Panc1 (cell line): ENCODE measurements around the gene HBB. TPM values are rescaled to one million over a fixed set of nuclear protein-coding genes. Genes with fewer than 3 reads are reported as not detected.

ENCODE experiments used
- ATAC-seq: fragments of 200-7000 bp; cut with Tn5 transposase; 2 replicates; pipeline ENCODE4 v1.9.1; 2020; ENCODE audit warnings: mild to moderate bottlenecking, moderate library complexity
- BruUV-seq: library from RNA; stranded (reverse); fragments of 400-500 nt; replicated peaks from 2 replicates; lab custom pipeline; 2021; lab: Mats Ljungman, UMichigan
- CTCF ChIA-PET: fragments of 300-600 bp; sonication (Branson Sonifier 250); formaldehyde crosslinking; loops from one replicate; lab custom pipeline; 2022; ENCODE audit warnings: antibody characterized with exemption; lab: Charles Lee
- POLR2A ChIA-PET: fragments of 300-600 bp; sonication (Branson Sonifier 250); formaldehyde crosslinking; loops from one replicate; lab custom pipeline; 2022; ENCODE audit warnings: antibody characterized with exemption; lab: Charles Lee
- DNase-seq: peaks from one replicate; pipeline ENCODE4 v3.0.0-alpha.2; 2010; ENCODE audit warnings: low read depth, low spot score
- H3K27ac ChIP-seq: 2 replicates; pipeline ENCODE4 v1.5.1; 2011; ENCODE audit warnings: mild to moderate bottlenecking, low read length, inconsistent platforms
- H3K27me3 ChIP-seq: fragments of 200-500 bp; sonication (Bioruptor generic); 2 replicates; pipeline ENCODE4 v1.6.0; 2014; ENCODE audit warnings: low read length, inconsistent platforms; ENCODE audit not compliant: control insufficient read depth, insufficient read depth
- H3K36me3 ChIP-seq: fragments of 200-500 bp; sonication (Bioruptor generic); 2 replicates; pipeline ENCODE4 v1.5.1; 2014; ENCODE audit warnings: inconsistent platforms, mild to moderate bottlenecking, low read length, moderate library complexity; ENCODE audit not compliant: control insufficient read depth, insufficient read depth
- H3K4me1 ChIP-seq: 2 replicates; pipeline ENCODE4 v1.5.1; 2011; ENCODE audit warnings: inconsistent platforms, mild to moderate bottlenecking, low read length, moderate library complexity; ENCODE audit not compliant: control insufficient read depth, insufficient read depth
- H3K4me3 ChIP-seq, 2 experiments: 2 replicates each; pipeline ENCODE4 v1.5.1; 2011 to 2012; ENCODE audit warnings: low read depth in 2 of 2, low read length in 2 of 2, mild to moderate bottlenecking in 2 of 2, inconsistent platforms in 1 of 2, moderate library complexity in 1 of 2
- H3K9me3 ChIP-seq: fragments of 200-500 bp; sonication (Bioruptor generic); 2 replicates; pipeline ENCODE4 v1.5.1; 2014; ENCODE audit warnings: low read depth, mild to moderate bottlenecking, inconsistent platforms, low read length, moderate library complexity; ENCODE audit not compliant: control insufficient read depth, insufficient read depth
- CTCF ChIP-seq: fragments of 450-650 bp; IDR thresholded peaks from 2 replicates; pipeline ENCODE4 v1.5.1; 2017; ENCODE audit warnings: mild to moderate bottlenecking
- POLR2AphosphoS5 ChIP-seq: IDR thresholded peaks from 2 replicates; pipeline ENCODE4 v1.6.1; 2012; ENCODE audit warnings: mild to moderate bottlenecking, low read depth, low read length, moderate library complexity
- SIN3A ChIP-seq: IDR thresholded peaks from 2 replicates; pipeline ENCODE4 v1.6.1; 2012; ENCODE audit warnings: low read depth, mild to moderate bottlenecking, low read length, moderate library complexity, borderline replicate concordance; ENCODE audit not compliant: insufficient read depth
- TCF7L2 ChIP-seq: IDR thresholded peaks from 2 replicates; pipeline ENCODE4 v1.6.1; 2011; ENCODE audit warnings: mild to moderate bottlenecking, low read depth, low read length, inconsistent platforms
- in situ Hi-C: cut with HindIII; loops from 2 replicates; pipeline ENCODE4 v1.10.0; 2016; ENCODE audit warnings: low sequenced_read_pairs, low pct_unique_long_range_greater_than_20kb
- intact Hi-C: fragments of 100-400 bp; cut with micrococcal nuclease; formaldehyde crosslinking; loops from one replicate; pipeline ENCODE4 v1.10.0; 2022; ENCODE audit not compliant: unreplicated experiment
- total RNA-seq: library from RNA; stranded (reverse); gene quantifications from one replicate; pipeline ENCODE4 v1.2.1, GENCODE V29; 2021; ENCODE audit not compliant: unreplicated experiment
- TF ChIP-seq, protein P1 (sequence below), 2 experiments: IDR thresholded peaks; 2 replicates each; pipeline ENCODE4 v1.6.1; 2011 to 2012; ENCODE audit warnings: low read depth in 2 of 2, control low read depth in 1 of 2, low read length in 1 of 2, mild to moderate bottlenecking in 1 of 2, moderate library complexity in 1 of 2; ENCODE audit not compliant: insufficient read depth in 1 of 2

The HBB gene
- total RNA-seq, 1 experiment from 2014 or later: 0.72 TPM

DNA sequence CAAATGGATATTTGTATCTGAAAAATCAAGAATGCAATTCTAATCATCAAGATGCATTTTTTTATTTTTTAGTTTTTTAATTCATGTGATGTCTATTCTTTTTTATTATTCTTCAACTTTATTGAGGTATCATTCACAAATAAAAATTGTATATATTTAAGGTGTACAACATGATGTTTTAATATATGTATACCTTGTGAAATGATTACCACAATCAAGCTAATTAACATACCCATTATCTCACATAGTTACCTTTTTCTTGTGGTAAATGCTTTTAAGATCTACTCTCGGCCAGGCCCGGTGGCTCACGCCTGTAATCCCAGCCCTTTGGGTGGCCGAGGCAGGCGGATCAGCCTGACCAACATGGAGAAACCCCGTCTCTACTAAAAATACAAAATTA lies 3.7 kb downstream of the HBB start:
- DNase-seq (no peak), ATAC-seq (no peak)
- intact Hi-C loops: no loop called here
- POLR2A ChIA-PET: no interaction called here
- in situ Hi-C loops: no loop called here
- no TSS peak for BruUV-seq
- H3K4me3 ChIP-seq: no peak overlapping the region
- H3K4me1 ChIP-seq: no peaks in the 10 kb centered on the region
- H3K9me3 ChIP-seq: no peaks in the 10 kb centered on the region
- no peaks in the 10 kb centered on the region for H3K27me3 ChIP-seq
- CTCF ChIA-PET: interaction anchor here (0.7 kb wide), 1 partner anchor 14 kb away, joined by 4 read pairs; no protein-coding TSS in a partner anchor
- TF ChIP-seq CTCF: no peak
- TF ChIP-seq, protein P1, sequence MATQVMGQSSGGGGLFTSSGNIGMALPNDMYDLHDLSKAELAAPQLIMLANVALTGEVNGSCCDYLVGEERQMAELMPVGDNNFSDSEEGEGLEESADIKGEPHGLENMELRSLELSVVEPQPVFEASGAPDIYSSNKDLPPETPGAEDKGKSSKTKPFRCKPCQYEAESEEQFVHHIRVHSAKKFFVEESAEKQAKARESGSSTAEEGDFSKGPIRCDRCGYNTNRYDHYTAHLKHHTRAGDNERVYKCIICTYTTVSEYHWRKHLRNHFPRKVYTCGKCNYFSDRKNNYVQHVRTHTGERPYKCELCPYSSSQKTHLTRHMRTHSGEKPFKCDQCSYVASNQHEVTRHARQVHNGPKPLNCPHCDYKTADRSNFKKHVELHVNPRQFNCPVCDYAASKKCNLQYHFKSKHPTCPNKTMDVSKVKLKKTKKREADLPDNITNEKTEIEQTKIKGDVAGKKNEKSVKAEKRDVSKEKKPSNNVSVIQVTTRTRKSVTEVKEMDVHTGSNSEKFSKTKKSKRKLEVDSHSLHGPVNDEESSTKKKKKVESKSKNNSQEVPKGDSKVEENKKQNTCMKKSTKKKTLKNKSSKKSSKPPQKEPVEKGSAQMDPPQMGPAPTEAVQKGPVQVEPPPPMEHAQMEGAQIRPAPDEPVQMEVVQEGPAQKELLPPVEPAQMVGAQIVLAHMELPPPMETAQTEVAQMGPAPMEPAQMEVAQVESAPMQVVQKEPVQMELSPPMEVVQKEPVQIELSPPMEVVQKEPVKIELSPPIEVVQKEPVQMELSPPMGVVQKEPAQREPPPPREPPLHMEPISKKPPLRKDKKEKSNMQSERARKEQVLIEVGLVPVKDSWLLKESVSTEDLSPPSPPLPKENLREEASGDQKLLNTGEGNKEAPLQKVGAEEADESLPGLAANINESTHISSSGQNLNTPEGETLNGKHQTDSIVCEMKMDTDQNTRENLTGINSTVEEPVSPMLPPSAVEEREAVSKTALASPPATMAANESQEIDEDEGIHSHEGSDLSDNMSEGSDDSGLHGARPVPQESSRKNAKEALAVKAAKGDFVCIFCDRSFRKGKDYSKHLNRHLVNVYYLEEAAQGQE (IDR thresholded peaks at IDR 0.05; ENCODE audit: insufficient read depth in 1 of 2, low read depth in 2 of 2, low read length in 1 of 2): no peak
- no peak for TF ChIP-seq POLR2AphosphoS5
- TF ChIP-seq TCF7L2: no peak
- H3K27ac ChIP-seq: no peak overlapping the region
- H3K36me3 ChIP-seq: no peaks in the 10 kb centered on the region

DNA sequence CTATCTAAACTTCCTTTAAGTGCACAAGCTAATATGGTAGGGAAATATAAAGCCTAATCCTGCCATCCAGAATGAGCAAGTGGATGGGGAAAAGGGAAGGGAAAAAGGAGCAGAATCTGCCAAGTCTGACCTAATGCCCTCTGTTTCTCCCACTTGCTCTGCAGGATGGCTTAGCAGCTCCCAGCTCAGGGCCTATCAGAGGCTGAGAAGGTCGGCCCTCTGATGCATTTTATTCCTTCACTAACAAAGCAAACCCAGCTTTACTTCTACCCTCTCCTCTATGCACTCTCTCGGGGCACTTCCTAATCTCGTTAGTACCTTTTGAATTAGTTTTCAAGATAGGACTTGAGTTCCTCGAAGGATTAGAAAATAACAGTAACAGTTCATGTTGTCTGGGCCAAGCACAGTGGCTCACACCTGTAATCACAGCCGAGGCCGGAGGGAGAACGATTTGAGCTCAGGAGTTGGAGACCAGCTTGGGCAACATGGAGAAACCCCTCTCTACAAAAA lies 16.4 kb downstream of the HBB start:
- ATAC-seq (no peak), DNase-seq (no peak)
- H3K4me1 ChIP-seq: no peaks in the 10 kb centered on the region
- ChIA-PET POLR2A (no interaction called here), CTCF (no interaction called here)
- TF ChIP-seq SIN3A: no peak
- no peak for TF ChIP-seq TCF7L2
- TF ChIP-seq CTCF: no peak
- TF ChIP-seq, protein P1 (IDR thresholded peaks at IDR 0.05; ENCODE audit: insufficient read depth in 1 of 2, low read depth in 2 of 2, low read length in 1 of 2): no peak
- TF ChIP-seq POLR2AphosphoS5: no peak
- in situ Hi-C loops: no loop called here
- 0 out of 2 replicates have a peak, but pooled peaks cover 3% of the 10 kb centered on the region for H3K27me3 ChIP-seq
- intact Hi-C loops: no loop called here
- no TSS peak for BruUV-seq
- no peaks in the 10 kb centered on the region for H3K36me3 ChIP-seq
- H3K9me3 ChIP-seq: no peaks in the 10 kb centered on the region
- no peak overlapping the region for H3K27ac ChIP-seq
- no peak overlapping the region for H3K4me3 ChIP-seq
